Measurements from ENCODE around the gene PPP6R2. TPM values are rescaled to one million over a fixed set of nuclear protein-coding genes. Genes with fewer than 3 reads are reported as not detected.

Gene PPP6R2
- total RNA-seq, 1 donor: 61.2 TPM

- Histone ChIP-seq H3K4me1 (ENCODE audit: insufficient read depth, low read length) (no peaks in the 10 kb centered on the region), H3K27me3 (ENCODE audit: insufficient read depth, low read length) (peaks cover 13% of the 10 kb centered on the region), H3K27ac (ENCODE audit: low read depth, low read length) (no peak within 1 kb of the TSS), H3K79me2 (ENCODE audit: insufficient read depth, low read length) (no peaks in the 10 kb centered on the region), H4K20me1 (ENCODE audit: insufficient read depth, low read length) (no peaks in the 10 kb centered on the region), H3K9me3 (ENCODE audit: low read depth, low read length) (no peaks in the 10 kb centered on the region), H3K4me3 (ENCODE audit: insufficient read depth, low read length) (peak within 1 kb of the TSS; percentile 65), H2AFZ (ENCODE audit: low read length) (peak within 1 kb of the TSS; percentile 59), H3K4me2 (ENCODE audit: insufficient read depth, low read length) (peak within 1 kb of the TSS; percentile 24), H3K36me3 (ENCODE audit: insufficient read depth, low read length) (no peaks in the 10 kb centered on the region)
- peak; percentile 97 for DNase-seq (ENCODE audit: insufficient read length, low spot score, missing footprints)
- no peak for TF ChIP-seq CTCF (IDR thresholded peaks at IDR 0.05; ENCODE audit: extremely low read depth, low read depth, low read length)
Measured at GRCh38 chr22:50481440-50482106, 138.4 kb downstream of the PPP6R2 start, which contains the start of gene ADM2. Gene ADM2 (plus strand): TSS chr22:50481543. CDS start chr22:50481848, 305 bp downstream.

- Histone ChIP-seq H2AFZ (ENCODE audit: low read length) (peak overlapping the region; percentile 59), H3K27ac (ENCODE audit: low read depth, low read length) (no peak overlapping the region), H3K4me3 (ENCODE audit: insufficient read depth, low read length) (peak overlapping the region; percentile 65)
Measured at GRCh38 chr22:50482107-50483074, 139.3 kb downstream of the PPP6R2 start.

GRCh38 chr22:50483106-50483505 is 140.0 kb downstream of the PPP6R2 start:
- Histone ChIP-seq H3K4me2 (ENCODE audit: insufficient read depth, low read length) (no peak overlapping the region), H3K79me2 (ENCODE audit: insufficient read depth, low read length) (no peaks in the 10 kb centered on the region), H3K4me1 (ENCODE audit: insufficient read depth, low read length) (no peaks in the 10 kb centered on the region), H4K20me1 (ENCODE audit: insufficient read depth, low read length) (no peaks in the 10 kb centered on the region), H2AFZ (ENCODE audit: low read length) (no peak overlapping the region), H3K9me3 (ENCODE audit: low read depth, low read length) (no peaks in the 10 kb centered on the region), H3K4me3 (ENCODE audit: insufficient read depth, low read length) (no peak overlapping the region), H3K27me3 (ENCODE audit: insufficient read depth, low read length) (peaks cover 13% of the 10 kb centered on the region), H3K27ac (ENCODE audit: low read depth, low read length) (no peak overlapping the region), H3K36me3 (ENCODE audit: insufficient read depth, low read length) (no peaks in the 10 kb centered on the region)
- no peak for TF ChIP-seq CTCF (IDR thresholded peaks at IDR 0.05; ENCODE audit: extremely low read depth, low read depth, low read length)
- DNase-seq (ENCODE audit: insufficient read length, low spot score, missing footprints): no peak

More at GRCh38 chr22:50482107-50483074, 139.3 kb downstream of the PPP6R2 start:
- no peak for DNase-seq (ENCODE audit: insufficient read length, low spot score, missing footprints)
- H3K36me3 ChIP-seq (ENCODE audit: insufficient read depth, low read length): no peaks in the 10 kb centered on the region
- H3K27me3 ChIP-seq (ENCODE audit: insufficient read depth, low read length): peaks cover 13% of the 10 kb centered on the region
- H4K20me1 ChIP-seq (ENCODE audit: insufficient read depth, low read length): no peaks in the 10 kb centered on the region
- H3K9me3 ChIP-seq (ENCODE audit: low read depth, low read length): no peaks in the 10 kb centered on the region
- TF ChIP-seq CTCF (IDR thresholded peaks at IDR 0.05; ENCODE audit: extremely low read depth, low read depth, low read length): no peak
- no peaks in the 10 kb centered on the region for H3K4me1 ChIP-seq (ENCODE audit: insufficient read depth, low read length)
- peak overlapping the region; percentile 24 for H3K4me2 ChIP-seq (ENCODE audit: insufficient read depth, low read length)
- no peaks in the 10 kb centered on the region for H3K79me2 ChIP-seq (ENCODE audit: insufficient read depth, low read length)

GRCh38 chr22:50483556-50483955 is 140.4 kb downstream of the PPP6R2 start:
- Histone ChIP-seq H3K27me3 (ENCODE audit: insufficient read depth, low read length) (peaks cover 13% of the 10 kb centered on the region), H3K4me1 (ENCODE audit: insufficient read depth, low read length) (no peaks in the 10 kb centered on the region), H3K4me3 (ENCODE audit: insufficient read depth, low read length) (no peak overlapping the region), H3K4me2 (ENCODE audit: insufficient read depth, low read length) (no peak overlapping the region), H4K20me1 (ENCODE audit: insufficient read depth, low read length) (no peaks in the 10 kb centered on the region), H3K36me3 (ENCODE audit: insufficient read depth, low read length) (no peaks in the 10 kb centered on the region), H3K79me2 (ENCODE audit: insufficient read depth, low read length) (no peaks in the 10 kb centered on the region), H3K27ac (ENCODE audit: low read depth, low read length) (no peak overlapping the region), H3K9me3 (ENCODE audit: low read depth, low read length) (no peaks in the 10 kb centered on the region), H2AFZ (ENCODE audit: low read length) (no peak overlapping the region)
- no peak for TF ChIP-seq CTCF (IDR thresholded peaks at IDR 0.05; ENCODE audit: extremely low read depth, low read depth, low read length)
- no peak for DNase-seq (ENCODE audit: insufficient read length, low spot score, missing footprints)
